NCI-H510A treated with DMSO at 0.1 percent for 48 hours (cell line): ENCODE results near the gene CDC5L.

Source experiments
- DNase-seq: peaks from one replicate; lab custom pipeline; 2025; lab: John Stamatoyannopoulos, UW

CDC5L gene

GRCh38 chr6:44452725-44453124, 65.2 kb downstream of the CDC5L start:
- DNase-seq: no peak

GRCh38 chr6:44453146-44453545, 65.6 kb downstream of the CDC5L start:
- no peak for DNase-seq

GRCh38 chr6:44454198-44454597, 66.7 kb downstream of the CDC5L start:
- DNase-seq: no peak

GRCh38 chr6:44456070-44456965, 68.8 kb downstream of the CDC5L start:
- peak; percentile 60 for DNase-seq

GRCh38 chr6:44456966-44457292, 69.4 kb downstream of the CDC5L start:
- DNase-seq: no peak

GRCh38 chr6:44457596-44457995, 70.1 kb downstream of the CDC5L start:
- DNase-seq: peak; percentile 30

GRCh38 chr6:44458551-44458950, 71.0 kb downstream of the CDC5L start:
- DNase-seq: no peak

GRCh38 chr6:44462335-44462734, 74.8 kb downstream of the CDC5L start:
- DNase-seq: no peak

GRCh38 chr6:44462797-44463727, 75.6 kb downstream of the CDC5L start:
- DNase-seq: no peak

GRCh38 chr6:44463728-44464450, 76.4 kb downstream of the CDC5L start:
- DNase-seq: no peak

- no peak for DNase-seq
These were observed 77.2 kb downstream of the CDC5L start for GRCh38 chr6:44464527-44465310.

GRCh38 chr6:44466955-44467354, 79.4 kb downstream of the CDC5L start:
- no peak for DNase-seq

GRCh38 chr6:44468835-44469234, 81.3 kb downstream of the CDC5L start:
- no peak for DNase-seq

- peak; percentile 96 for DNase-seq
These were observed 82.6 kb downstream of the CDC5L start for GRCh38 chr6:44470115-44470464.

- DNase-seq: no peak
These were observed 83.2 kb downstream of the CDC5L start for GRCh38 chr6:44470746-44471145.

- DNase-seq: no peak
These were observed 83.9 kb downstream of the CDC5L start for GRCh38 chr6:44471271-44471981.

- DNase-seq: no peak
These were observed 84.9 kb downstream of the CDC5L start for GRCh38 chr6:44472250-44472945.

- no peak for DNase-seq
These were observed 86.1 kb downstream of the CDC5L start for GRCh38 chr6:44473393-44474189.

GRCh38 chr6:44474190-44474631, 86.7 kb downstream of the CDC5L start:
- no peak for DNase-seq
